Uterus (tissue), 2 donors: ENCODE data around the gene THAP4.

Experiments used
- POLR2A ChIP-seq, 2 donors: fragments of 450-650 bp; IDR thresholded peaks; one replicate each; pipeline ENCODE4 v1.6.1; 2016; ENCODE audit warnings: antibody characterized with exemption in 2 of 2, mild to moderate bottlenecking in 1 of 2, moderate library complexity in 1 of 2
- TF ChIP-seq, protein P1 (sequence below), 4 experiments: fragments of 200-600 bp in 2 of 4; fragments of 450-650 bp in 2 of 4; sonication (generic) in 2 of 4; IDR thresholded peaks; one replicate each; pipeline ENCODE4 v1.5.1; 2016 to 2019; ENCODE audit warnings: antibody characterized with exemption in 4 of 4, mild to moderate bottlenecking in 2 of 4, moderate library complexity in 1 of 4

DNA sequence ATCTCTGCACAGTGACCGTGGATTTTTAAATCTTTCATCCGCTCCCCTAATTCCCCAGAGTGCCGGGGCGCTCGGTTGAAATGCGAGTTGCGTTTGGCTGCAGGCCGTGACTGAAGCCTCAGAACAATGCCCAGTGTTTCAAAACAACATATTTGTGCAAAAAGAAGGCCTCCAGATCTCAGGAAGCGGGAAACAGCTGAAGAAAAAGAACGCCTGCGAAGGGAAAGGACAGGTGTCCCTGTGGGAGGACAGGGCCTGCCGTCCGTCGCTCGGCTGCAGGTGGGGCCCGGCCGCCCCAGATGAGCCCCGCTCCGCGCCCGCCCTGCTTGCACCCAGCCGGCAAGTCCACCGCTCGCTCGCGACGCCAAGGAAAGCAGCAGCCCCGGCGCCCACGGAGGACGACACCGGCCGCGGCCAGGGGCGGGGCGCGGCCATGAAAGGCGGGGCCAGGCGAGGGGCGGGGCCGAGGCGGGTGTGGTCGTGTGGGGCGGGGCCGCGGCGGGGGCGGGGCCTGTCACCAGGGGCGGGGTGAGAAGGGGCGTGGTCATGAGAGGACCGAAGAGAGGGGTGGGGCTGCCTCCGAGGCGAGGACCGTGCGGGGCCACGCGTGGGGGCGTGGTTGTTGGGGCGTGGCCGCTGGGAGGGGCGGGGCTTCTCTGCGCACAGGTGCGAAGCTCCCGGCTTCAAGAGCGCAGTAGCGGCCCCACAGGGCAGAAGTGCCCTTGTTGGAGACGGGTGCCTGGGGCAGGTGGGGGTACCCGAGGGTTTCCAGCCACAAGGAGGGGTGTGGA lies 96.0 kb downstream of the THAP4 start:
- TF ChIP-seq, protein P1, sequence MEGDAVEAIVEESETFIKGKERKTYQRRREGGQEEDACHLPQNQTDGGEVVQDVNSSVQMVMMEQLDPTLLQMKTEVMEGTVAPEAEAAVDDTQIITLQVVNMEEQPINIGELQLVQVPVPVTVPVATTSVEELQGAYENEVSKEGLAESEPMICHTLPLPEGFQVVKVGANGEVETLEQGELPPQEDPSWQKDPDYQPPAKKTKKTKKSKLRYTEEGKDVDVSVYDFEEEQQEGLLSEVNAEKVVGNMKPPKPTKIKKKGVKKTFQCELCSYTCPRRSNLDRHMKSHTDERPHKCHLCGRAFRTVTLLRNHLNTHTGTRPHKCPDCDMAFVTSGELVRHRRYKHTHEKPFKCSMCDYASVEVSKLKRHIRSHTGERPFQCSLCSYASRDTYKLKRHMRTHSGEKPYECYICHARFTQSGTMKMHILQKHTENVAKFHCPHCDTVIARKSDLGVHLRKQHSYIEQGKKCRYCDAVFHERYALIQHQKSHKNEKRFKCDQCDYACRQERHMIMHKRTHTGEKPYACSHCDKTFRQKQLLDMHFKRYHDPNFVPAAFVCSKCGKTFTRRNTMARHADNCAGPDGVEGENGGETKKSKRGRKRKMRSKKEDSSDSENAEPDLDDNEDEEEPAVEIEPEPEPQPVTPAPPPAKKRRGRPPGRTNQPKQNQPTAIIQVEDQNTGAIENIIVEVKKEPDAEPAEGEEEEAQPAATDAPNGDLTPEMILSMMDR (IDR thresholded peaks at IDR 0.05) = no peak
- no peak for TF ChIP-seq POLR2A (IDR thresholded peaks at IDR 0.05)
